HFFc6 (cell line): ENCODE data around the gene ADIPOR2. TPM values are rescaled to one million over a fixed set of nuclear protein-coding genes. Genes with fewer than 3 reads are reported as not detected.

Source experiments
- DNase-seq: peaks from one replicate; pipeline ENCODE4 v3.0.0-alpha.2; 2018
- H3K27ac Mint-ChIP-seq: 2 replicates; pipeline ENCODE4 v1.8.0; 2020; ENCODE audit warnings: mild to moderate bottlenecking, mixed read lengths
- H3K27me3 Mint-ChIP-seq: 2 replicates; pipeline ENCODE4 v1.8.0; 2021; ENCODE audit warnings: mild to moderate bottlenecking, moderate library complexity, mixed read lengths; ENCODE audit not compliant: insufficient read depth
- H3K36me3 Mint-ChIP-seq: 2 replicates; pipeline ENCODE4 v1.8.0; 2021; ENCODE audit warnings: low read depth, mixed read lengths
- H3K4me1 Mint-ChIP-seq: 2 replicates; pipeline ENCODE4 v1.8.0; 2020; ENCODE audit warnings: low read depth, mixed read lengths
- H3K4me3 Mint-ChIP-seq: 2 replicates; pipeline ENCODE4 v1.8.0; 2020; ENCODE audit warnings: mild to moderate bottlenecking, moderate library complexity, mixed read lengths
- H3K9me3 Mint-ChIP-seq: 2 replicates; pipeline ENCODE4 v1.8.0; 2020; ENCODE audit warnings: mild to moderate bottlenecking, mixed read lengths
- total RNA-seq, 6 experiments: library from RNA; stranded (reverse); fragmentation: NEBNext Ultra II Directional; extraction: Animal tissue kit (Norgen Biotek cat#: 25700); gene quantifications; 2 replicates in 1 of 6; 3 replicates in 5 of 6; pipeline ENCODE4 v1.2.3, GENCODE V29; 2021
- TF ChIP-seq, protein P1 (sequence below): fragments of 200-600 bp; sonication (generic); IDR thresholded peaks from 2 replicates; pipeline ENCODE4 v1.5.0; 2021; ENCODE audit warnings: antibody characterized with exemption, mild to moderate bottlenecking

ADIPOR2 gene
- total RNA-seq, 6 experiments from 2014 or later: 38.9 to 50.1 (median 44.9) TPM

DNA sequence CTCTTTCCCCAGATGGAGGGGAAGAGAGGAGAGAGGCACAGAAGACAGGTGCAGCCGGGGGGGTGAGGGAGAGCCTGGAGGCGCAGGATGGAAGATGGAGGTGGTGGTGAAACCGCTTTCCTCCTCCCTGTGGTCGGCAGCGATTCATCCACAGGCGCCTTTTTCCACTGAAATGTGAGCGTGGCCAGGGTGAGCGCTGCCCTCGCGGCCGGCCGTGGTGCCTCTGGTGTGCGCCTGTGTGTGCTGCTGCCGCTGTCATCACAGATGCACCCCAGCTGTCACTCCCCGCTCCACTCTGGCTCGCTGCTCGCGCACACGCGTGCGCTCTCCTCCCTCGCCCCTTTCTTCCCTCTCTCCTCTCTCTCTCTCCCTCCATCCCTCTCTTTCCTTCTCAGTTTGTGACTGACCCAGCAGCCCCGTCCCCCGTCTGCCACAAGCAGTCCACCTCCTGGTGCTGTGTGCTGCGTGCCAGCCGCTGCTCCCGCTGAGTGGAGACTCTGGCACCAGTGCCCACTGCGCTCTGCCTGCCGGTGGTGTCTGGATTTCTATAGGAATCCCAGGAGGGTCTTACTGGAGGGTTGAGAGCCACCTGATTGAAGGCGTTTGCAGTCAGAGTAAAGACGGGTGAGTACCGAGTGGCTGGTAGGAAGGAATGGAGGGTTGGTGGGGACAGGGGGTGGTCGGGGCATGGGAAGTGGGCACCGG is 129.5 kb downstream of the ADIPOR2 start, which contains the start of gene LRTM2:
TSS of gene LRTM2 (plus strand) at position 375 of the 705 bp plus-strand sequence. CDS start 7,584 bp downstream, outside the sequence.
- Mint-ChIP-seq H3K9me3 (no peaks in the 10 kb centered on the region), H3K4me1 (no peaks in the 10 kb centered on the region), H3K27me3 (peaks cover 77% of the 10 kb centered on the region), H3K4me3 (no peak within 1 kb of the TSS), H3K36me3 (no peaks in the 10 kb centered on the region), H3K27ac (no peak within 1 kb of the TSS)
- DNase-seq: no peak
- TF ChIP-seq, protein P1, sequence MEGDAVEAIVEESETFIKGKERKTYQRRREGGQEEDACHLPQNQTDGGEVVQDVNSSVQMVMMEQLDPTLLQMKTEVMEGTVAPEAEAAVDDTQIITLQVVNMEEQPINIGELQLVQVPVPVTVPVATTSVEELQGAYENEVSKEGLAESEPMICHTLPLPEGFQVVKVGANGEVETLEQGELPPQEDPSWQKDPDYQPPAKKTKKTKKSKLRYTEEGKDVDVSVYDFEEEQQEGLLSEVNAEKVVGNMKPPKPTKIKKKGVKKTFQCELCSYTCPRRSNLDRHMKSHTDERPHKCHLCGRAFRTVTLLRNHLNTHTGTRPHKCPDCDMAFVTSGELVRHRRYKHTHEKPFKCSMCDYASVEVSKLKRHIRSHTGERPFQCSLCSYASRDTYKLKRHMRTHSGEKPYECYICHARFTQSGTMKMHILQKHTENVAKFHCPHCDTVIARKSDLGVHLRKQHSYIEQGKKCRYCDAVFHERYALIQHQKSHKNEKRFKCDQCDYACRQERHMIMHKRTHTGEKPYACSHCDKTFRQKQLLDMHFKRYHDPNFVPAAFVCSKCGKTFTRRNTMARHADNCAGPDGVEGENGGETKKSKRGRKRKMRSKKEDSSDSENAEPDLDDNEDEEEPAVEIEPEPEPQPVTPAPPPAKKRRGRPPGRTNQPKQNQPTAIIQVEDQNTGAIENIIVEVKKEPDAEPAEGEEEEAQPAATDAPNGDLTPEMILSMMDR: no peak

DNA sequence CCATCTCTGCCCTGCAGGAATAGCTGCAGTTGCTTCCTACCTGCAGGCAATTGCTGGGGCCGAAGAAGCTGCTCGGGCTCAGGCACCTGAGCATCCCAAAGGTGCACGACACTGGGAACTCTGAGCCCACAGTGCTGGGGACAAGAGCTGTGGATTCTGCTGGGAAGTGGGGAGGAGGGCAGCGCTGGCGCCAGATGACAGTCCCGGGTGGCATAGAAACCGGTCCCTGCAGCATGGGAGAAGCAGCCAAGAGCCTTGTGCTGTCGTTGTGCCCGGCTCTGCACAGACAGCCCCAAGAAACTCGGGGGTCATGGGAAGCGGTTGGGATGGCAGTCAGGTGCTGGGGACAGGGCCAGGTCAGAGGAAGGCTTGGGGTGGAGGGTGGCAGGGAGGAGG is 130.0 kb downstream of the ADIPOR2 start:
- DNase-seq: no peak
- H3K27me3 Mint-ChIP-seq: peaks cover 76% of the 10 kb centered on the region
- H3K27ac Mint-ChIP-seq: no peak overlapping the region
- H3K36me3 Mint-ChIP-seq: no peaks in the 10 kb centered on the region
- no peaks in the 10 kb centered on the region for H3K4me1 Mint-ChIP-seq
- TF ChIP-seq, protein P1: no peak
- H3K9me3 Mint-ChIP-seq: no peaks in the 10 kb centered on the region
- no peak overlapping the region for H3K4me3 Mint-ChIP-seq

DNA sequence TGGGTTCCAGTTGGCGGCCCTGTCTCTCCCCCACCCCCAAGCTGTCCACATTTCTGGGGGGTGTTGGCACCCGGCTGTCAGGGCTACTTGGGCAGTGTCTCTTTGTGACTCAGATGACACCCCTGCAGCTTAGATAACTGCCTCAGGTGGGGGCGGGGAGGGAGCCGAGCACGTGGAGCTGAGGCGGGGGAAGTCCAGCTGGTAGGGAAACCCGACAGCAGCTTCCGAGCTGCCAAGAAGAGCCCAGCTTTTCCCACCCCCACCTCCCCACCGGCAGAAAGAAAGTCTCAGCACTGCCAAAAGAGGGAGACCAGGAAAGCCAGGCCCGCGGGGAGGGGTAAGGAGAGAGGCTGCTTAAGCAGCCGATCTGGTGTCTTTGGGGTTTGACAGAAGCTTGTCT is 130.9 kb downstream of the ADIPOR2 start:
- no peaks in the 10 kb centered on the region for H3K36me3 Mint-ChIP-seq
- peaks cover 77% of the 10 kb centered on the region for H3K27me3 Mint-ChIP-seq
- no peak overlapping the region for H3K4me3 Mint-ChIP-seq
- no peak overlapping the region for H3K27ac Mint-ChIP-seq
- no peaks in the 10 kb centered on the region for H3K9me3 Mint-ChIP-seq
- no peak for DNase-seq
- TF ChIP-seq, protein P1: no peak
- H3K4me1 Mint-ChIP-seq: no peaks in the 10 kb centered on the region

DNA sequence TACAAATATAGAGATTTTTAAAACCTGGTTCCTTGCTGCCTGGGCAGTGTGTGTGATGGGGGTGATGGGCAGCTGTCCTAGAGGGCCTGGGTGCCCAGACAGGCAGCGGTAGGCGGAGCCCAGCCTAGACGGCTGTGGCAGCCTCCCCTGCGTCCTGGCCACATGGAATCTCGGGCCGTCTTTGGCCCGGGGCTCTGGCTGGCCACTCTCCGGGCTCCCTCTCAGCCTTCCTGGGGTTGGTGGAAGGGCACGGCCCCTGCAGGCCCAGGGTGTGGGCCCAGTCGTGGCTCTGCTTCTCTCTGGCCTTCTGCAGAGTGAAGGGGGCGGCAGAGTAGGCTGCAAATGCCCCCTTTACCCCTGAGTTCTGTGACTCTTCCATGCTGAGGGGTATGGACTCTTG is 131.8 kb downstream of the ADIPOR2 start:
- no peaks in the 10 kb centered on the region for H3K9me3 Mint-ChIP-seq
- no peak for DNase-seq
- H3K36me3 Mint-ChIP-seq: no peaks in the 10 kb centered on the region
- no peak overlapping the region for H3K27ac Mint-ChIP-seq
- no peaks in the 10 kb centered on the region for H3K4me1 Mint-ChIP-seq
- H3K27me3 Mint-ChIP-seq: peaks cover 72% of the 10 kb centered on the region
- TF ChIP-seq, protein P1: no peak
- no peak overlapping the region for H3K4me3 Mint-ChIP-seq

DNA sequence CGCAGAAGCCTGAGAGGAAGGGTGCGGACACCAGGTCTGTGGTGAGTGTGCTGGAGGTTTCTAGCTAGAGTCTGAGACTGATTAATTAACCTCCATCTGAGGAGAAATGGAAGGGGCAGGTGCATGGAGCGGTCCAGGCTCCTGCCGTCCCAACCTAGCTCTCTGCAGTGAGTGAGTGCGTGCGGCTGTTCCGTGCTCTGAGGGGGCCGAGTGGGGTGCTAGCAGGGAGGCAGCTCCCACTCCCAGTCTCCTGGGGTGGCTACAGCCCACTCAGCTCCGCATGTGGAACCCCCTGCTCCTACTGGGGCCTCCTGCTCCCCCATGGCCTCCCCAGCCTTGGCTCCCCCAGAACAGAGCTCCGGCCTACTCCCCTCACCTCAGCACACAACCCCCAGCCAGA is 132.4 kb downstream of the ADIPOR2 start:
- Mint-ChIP-seq H3K4me3 (no peak overlapping the region), H3K9me3 (no peaks in the 10 kb centered on the region), H3K36me3 (no peaks in the 10 kb centered on the region), H3K4me1 (no peaks in the 10 kb centered on the region), H3K27me3 (peaks cover 72% of the 10 kb centered on the region), H3K27ac (no peak overlapping the region)
- TF ChIP-seq, protein P1: no peak
- DNase-seq: no peak
